ENCODE data around the gene TRIM3. TPM values are rescaled to one million over a fixed set of nuclear protein-coding genes. Genes with fewer than 3 reads are reported as not detected.

TRIM3 gene
- total and polyA plus RNA-seq, 2 experiments from 2014 or later, result 21.9 to 25.3 TPM

DNA sequence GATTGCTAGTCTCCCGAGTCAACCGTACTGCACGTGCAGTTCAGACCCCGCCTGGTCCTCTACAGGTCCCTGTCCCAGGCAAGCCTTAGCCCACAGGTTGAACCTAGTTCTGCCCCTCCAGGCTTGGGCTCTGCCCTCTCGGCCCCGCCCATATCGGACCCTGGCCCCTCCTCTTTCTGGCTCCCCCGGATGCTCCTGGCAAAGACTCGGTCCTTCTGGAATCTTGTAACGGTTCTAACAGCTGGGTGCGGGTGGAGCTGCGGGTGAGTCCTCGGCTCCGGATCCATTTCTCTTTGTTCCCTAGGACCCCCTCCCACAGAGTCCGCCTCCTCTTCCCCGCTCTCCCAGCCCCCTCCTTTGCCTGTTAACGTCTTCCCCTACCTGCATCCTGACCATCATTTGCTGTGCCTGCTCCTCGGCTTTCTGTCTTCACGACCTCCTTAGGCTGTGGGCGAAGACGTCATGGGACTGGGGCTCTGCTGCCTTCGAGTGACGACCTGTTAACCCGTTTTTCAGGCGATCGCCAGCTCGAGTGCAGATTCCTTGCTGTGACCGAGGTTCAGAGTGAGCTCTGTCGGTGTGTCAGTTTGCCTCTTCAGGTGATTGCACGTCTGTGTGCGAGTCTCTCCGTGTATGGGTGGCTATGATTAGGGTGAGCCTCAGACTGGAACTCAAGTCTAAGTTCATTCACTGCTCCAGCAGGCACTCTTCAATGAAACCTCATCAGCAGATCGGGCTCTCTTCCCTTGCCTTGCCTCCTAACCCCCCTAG lies 23.5 kb upstream of the TRIM3 start, which contains the start of gene DNHD1:
TSS of gene DNHD1 (plus strand) at position 212 of the 771 bp plus-strand sequence. CDS start 936 bp downstream, outside the sequence.
- TF ChIP-seq, protein P1, sequence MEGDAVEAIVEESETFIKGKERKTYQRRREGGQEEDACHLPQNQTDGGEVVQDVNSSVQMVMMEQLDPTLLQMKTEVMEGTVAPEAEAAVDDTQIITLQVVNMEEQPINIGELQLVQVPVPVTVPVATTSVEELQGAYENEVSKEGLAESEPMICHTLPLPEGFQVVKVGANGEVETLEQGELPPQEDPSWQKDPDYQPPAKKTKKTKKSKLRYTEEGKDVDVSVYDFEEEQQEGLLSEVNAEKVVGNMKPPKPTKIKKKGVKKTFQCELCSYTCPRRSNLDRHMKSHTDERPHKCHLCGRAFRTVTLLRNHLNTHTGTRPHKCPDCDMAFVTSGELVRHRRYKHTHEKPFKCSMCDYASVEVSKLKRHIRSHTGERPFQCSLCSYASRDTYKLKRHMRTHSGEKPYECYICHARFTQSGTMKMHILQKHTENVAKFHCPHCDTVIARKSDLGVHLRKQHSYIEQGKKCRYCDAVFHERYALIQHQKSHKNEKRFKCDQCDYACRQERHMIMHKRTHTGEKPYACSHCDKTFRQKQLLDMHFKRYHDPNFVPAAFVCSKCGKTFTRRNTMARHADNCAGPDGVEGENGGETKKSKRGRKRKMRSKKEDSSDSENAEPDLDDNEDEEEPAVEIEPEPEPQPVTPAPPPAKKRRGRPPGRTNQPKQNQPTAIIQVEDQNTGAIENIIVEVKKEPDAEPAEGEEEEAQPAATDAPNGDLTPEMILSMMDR (IDR thresholded peaks at IDR 0.05; ENCODE audit: low read depth, low read length), result no peak
- Histone ChIP-seq H3K27me3 (no peaks in the 10 kb centered on the region), H3K9me3 (ENCODE audit: low read depth) (no peaks in the 10 kb centered on the region), H3K4me3 (no peak within 1 kb of the TSS), H3K4me1 (ENCODE audit: low read depth) (no peaks in the 10 kb centered on the region), H3K36me3 (peaks cover 15% of the 10 kb centered on the region), H3K27ac (no peak within 1 kb of the TSS)
- DNase-seq (ENCODE audit: low read depth in 1 of 2, low spot score in 1 of 2), result peak in 1 of 2 donors; percentile 22

DNA sequence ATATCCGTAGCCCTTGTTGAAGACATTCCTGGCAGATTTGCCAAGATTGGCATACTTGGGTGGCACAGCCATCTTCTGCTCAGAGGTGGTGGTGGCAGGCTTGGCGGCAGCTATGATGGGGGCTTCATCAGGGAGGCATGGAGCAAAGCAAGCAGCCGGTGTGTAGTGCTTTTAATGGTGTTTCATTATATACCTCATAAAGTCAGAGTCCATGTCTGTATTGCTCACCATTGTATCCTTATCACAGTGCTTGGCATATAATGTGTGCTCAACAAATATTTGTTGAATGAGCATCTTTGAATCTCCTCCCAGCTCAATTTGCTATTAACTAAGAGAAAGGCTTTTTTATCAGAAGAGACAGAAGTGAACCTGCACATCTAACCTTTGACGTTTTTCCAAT lies 15.6 kb upstream of the TRIM3 start:
- H3K4me3 ChIP-seq, result no peak overlapping the region
- H3K4me1 ChIP-seq (ENCODE audit: low read depth), result no peaks in the 10 kb centered on the region
- no peaks in the 10 kb centered on the region for H3K9me3 ChIP-seq (ENCODE audit: low read depth)
- H3K27me3 ChIP-seq, result no peaks in the 10 kb centered on the region
- no peak overlapping the region for H3K27ac ChIP-seq
- TF ChIP-seq, protein P1 (IDR thresholded peaks at IDR 0.05; ENCODE audit: low read depth, low read length), result no peak
- DNase-seq (ENCODE audit: low read depth in 1 of 2, low spot score in 1 of 2), result no peak
- peaks cover 26% of the 10 kb centered on the region for H3K36me3 ChIP-seq

GRCh38 chr11:6488821-6489220 lies 15.1 kb upstream of the TRIM3 start:
- Histone ChIP-seq H3K27me3 (no peaks in the 10 kb centered on the region), H3K4me3 (no peak overlapping the region), H3K27ac (no peak overlapping the region), H3K9me3 (ENCODE audit: low read depth) (no peaks in the 10 kb centered on the region), H3K4me1 (ENCODE audit: low read depth) (no peaks in the 10 kb centered on the region), H3K36me3 (peaks cover 26% of the 10 kb centered on the region)
- TF ChIP-seq, protein P1 (IDR thresholded peaks at IDR 0.05; ENCODE audit: low read depth, low read length), result no peak
- DNase-seq (ENCODE audit: low read depth in 1 of 2, low spot score in 1 of 2), result no peak

DNA sequence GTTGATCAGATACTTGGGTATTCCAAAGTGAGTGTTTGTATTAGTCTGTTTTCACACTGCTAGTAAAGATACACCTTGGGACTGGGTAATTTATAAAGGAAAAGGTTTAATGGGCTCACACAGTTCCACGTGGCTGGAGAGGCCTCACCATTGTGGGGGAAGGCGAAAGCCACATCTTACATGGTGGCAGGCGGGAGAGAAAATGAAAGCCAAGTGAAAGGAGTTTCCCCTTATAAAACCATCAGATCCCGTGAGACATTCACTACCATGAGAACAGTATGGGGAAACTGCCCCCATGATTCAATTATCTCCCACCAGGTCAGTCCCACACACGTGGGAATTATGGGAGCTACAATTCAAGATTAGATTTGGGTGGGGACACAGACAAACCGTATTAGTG lies 14.6 kb upstream of the TRIM3 start:
- no peaks in the 10 kb centered on the region for H3K9me3 ChIP-seq (ENCODE audit: low read depth)
- no peak overlapping the region for H3K4me3 ChIP-seq
- no peak for DNase-seq (ENCODE audit: low read depth in 1 of 2, low spot score in 1 of 2)
- no peaks in the 10 kb centered on the region for H3K4me1 ChIP-seq (ENCODE audit: low read depth)
- H3K27ac ChIP-seq, result no peak overlapping the region
- TF ChIP-seq, protein P1 (IDR thresholded peaks at IDR 0.05; ENCODE audit: low read depth, low read length), result no peak
- no peaks in the 10 kb centered on the region for H3K27me3 ChIP-seq
- peaks cover 26% of the 10 kb centered on the region for H3K36me3 ChIP-seq

- H3K27me3 ChIP-seq, result no peaks in the 10 kb centered on the region
- H3K36me3 ChIP-seq, result peaks cover 29% of the 10 kb centered on the region
- no peak overlapping the region for H3K27ac ChIP-seq
- no peaks in the 10 kb centered on the region for H3K9me3 ChIP-seq (ENCODE audit: low read depth)
- peaks cover 8% of the 10 kb centered on the region for H3K4me1 ChIP-seq (ENCODE audit: low read depth)
- no peak overlapping the region for H3K4me3 ChIP-seq
- TF ChIP-seq, protein P1 (IDR thresholded peaks at IDR 0.05; ENCODE audit: low read depth, low read length), result no peak
- DNase-seq (ENCODE audit: low read depth in 1 of 2, low spot score in 1 of 2), result no peak
Measured at GRCh38 chr11:6486938-6487337, 13.2 kb upstream of the TRIM3 start.
